Glomerular endothelial cell (primary cell): ENCODE data around the gene PAK5. TPM values are rescaled to one million over a fixed set of nuclear protein-coding genes. Genes with fewer than 3 reads are reported as not detected.

Experiments used
- DNase-seq: peaks from one replicate; pipeline ENCODE4 v3.0.0-alpha.2; 2011; ENCODE audit warnings: low read depth, low spot score; ENCODE audit errors: extremely low read depth
- total RNA-seq: library from RNA; depleted of rRNA; stranded (reverse); fragments of >200 nt; gene quantifications from 2 replicates; pipeline ENCODE4 v1.2.3, GENCODE V29; 2015

The PAK5 gene
- total RNA-seq, 1 donor from 2014 or later: not detected

DNA sequence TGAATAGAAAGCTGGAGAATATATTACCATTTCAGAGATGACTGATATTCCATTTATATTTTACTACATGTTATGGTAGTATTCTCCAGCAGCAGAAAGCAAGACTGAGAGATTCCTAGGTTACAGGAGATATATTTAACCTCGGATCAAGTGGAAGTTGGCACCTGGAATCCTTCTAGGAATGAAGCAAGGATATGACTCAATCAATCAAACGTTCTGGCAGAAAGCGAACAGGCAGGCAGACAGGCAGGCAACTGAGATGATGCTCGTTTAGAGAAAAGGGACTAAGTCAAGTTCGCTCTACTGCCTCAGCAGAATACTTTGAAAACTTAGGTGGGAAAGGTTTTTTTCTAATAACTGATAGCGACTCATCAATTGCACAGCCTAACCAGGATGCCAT lies 46.2 kb downstream of the PAK5 start:
- DNase-seq: no peak

DNA sequence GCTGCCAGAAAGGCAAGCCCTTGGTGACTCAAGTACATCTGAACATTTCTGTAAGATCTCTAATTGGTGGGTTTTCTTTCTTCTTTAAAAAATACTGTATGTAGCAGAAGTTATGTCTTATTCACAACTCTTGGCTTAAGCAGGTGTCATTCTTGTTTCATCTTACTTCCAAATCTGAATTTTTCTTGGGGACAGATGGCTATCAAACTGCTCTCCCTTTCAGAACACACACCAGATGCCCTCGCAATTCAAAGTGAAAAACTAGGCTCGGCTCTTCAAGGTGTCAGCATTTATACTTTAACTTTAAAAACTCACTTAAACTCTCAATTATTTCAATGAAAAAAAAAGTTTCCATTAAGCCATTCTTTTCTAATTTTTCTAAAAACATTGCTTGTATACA lies 49.7 kb downstream of the PAK5 start:
- DNase-seq: no peak

DNA sequence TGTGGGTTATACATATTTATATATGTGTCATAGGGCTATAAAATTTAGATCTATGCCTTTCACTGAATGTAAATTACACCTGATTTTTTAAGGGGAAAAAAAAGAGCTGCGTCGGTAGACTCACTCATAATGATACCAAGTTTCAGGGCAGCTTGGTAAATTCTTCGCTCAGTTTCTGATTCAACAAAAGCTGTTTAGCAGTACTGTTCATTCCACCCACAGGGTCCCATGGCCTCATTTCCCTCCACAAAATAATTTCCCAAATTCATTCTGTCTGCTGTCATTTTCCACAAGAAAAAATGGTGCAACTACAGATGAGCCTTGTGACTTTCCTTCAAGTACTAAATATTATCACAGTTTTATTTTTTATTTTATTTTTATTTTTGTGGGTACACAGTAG lies 63.7 kb downstream of the PAK5 start:
- no peak for DNase-seq

DNA sequence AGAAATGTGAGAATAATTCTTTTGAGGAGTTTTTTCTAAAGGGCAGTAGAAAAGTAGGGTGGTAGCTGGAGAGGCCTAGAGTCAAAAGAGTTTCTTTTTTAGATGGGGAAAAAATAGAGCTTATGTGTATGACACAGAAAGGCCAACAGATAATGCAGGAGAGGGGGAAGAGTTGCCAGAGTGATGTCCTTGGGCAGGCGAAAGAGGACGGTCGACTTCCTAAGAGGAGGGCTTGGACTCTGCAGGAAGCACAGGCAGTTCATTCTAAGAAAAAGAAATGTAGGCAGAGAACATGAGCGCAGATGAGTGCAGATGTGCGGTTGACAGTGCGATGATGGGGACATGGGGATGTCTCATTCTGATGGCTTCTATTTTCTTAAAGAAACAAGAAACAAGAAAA lies 68.9 kb downstream of the PAK5 start:
- no peak for DNase-seq

DNA sequence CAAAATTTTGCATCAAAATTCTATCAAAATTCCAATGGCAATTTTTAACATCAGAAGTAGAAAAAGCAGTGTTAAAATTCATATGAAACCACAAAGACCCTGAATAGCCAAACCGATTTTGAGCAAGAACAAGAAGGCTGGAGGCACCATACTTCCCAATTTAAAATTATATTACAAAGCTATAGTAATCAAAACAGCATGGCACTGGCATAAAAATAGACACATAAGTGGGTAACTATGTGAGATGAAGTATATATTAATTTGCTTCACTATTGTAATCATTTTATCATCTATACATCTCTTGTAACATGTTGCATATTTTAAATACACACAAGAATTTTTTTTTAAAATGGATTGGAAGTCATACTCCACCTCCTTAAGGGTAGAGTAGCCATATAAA lies 77.4 kb downstream of the PAK5 start:
- no peak for DNase-seq

DNA sequence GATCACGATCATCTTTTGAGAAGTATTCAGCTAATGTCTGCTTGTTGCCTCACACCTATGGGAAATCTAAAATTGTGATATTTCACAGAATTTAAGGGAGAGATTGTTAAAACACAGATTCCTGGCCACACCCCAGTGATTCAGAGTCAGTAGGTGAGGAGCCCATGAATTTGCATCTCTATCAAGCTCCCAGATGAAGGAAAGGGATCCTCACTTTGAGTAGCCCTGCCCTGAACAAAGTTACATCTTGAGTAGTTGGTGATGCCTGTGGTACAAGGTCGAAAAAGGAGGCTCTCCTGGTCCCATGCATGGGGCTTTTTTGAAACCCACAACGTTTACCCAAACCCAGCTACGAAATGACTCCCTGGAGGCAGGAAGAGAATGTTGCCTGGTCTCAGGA lies 79.5 kb downstream of the PAK5 start:
- DNase-seq: no peak

DNA sequence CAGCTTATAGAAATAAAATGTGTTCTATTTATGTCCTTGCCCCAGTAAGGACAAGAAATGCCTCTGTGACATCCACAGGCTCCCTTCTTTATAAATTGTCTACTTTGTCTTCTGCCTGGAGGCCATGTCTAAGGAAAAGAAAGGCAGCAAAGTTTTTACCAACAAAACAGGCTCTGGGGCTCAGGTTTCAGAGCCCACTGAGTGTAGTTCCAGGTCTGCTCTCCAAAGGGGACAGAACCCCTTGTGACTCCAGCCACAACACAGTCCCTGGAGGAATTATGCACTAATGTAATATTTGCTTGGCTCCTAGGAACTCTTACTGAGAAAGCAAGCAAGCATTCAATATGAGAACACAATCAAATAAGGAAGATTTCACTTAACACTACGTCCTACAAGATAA lies 80.1 kb downstream of the PAK5 start:
- DNase-seq: no peak

DNA sequence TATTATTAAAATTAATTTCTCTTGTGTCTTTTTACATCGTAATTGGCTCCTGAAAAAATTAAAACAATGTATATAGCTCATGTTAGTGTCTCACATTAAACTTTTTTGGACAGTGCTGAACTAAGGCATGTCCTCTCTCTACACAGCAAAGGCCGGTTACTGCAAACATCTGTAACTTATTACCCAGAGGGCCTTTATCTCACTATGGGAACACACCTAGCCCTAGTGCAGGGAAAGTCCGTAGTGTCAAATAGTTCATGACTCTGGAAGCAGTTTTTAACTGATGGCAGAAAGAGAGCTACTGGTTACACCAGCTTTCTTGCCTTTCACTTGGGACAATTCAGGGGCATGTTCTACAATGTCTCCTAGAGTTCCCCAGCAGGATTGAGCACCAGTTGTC lies 82.2 kb downstream of the PAK5 start:
- DNase-seq: no peak

DNA sequence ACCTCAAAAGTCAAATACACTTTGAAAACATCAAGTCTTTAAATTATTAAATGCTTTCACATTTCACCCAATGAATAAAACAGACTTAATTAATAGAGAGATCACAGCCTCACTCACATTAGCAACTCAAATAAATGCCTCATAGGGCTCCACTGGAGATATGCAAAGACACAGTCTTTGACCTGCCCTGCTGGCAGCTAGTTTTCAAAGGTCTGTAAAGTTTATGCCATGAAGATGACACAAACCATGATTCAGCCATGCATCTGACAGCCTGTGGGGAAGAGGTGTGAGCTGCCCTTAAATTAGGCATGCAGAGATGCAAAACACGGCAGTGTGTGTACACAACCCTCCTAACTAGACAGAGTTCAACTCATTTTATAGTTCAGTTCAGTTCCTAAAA lies 83.6 kb downstream of the PAK5 start:
- no peak for DNase-seq

DNA sequence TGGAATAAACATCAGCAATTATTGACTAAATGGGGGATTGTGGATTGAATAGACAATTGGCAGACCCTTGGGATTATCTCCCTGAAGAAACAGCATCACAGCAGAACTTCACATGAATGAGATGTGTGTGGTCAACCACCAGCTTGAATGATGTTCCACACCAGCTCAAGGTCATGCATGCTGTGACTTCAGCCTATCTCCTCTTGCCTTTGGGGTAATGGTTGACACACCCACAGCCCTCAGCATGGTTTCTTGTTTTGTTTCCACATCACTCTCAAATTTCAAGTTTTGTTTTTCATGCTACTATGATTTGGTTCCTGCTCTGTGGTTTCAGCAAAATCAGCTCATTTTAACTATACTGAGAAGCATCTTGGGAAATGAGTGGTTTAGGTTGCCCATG lies 94.3 kb downstream of the PAK5 start:
- DNase-seq: no peak

DNA sequence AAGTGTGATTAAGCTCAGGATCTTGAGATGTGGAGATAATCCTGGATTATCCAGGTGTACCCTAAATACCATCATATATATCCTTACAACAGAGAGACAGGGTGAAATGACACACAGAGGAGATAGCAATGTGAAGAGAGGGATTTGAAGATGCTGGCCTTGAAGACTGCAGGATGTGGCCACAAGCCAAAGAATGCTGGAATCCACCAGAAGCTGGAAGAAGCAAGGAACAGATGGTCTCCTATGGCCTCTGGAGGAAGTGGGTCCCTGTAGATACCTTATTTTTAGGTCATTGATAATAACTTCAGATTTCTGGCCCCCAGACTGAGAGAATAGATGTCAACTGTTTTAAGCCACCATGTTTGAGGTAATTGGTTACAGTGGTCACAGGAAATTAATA lies 95.0 kb downstream of the PAK5 start:
- no peak for DNase-seq

DNA sequence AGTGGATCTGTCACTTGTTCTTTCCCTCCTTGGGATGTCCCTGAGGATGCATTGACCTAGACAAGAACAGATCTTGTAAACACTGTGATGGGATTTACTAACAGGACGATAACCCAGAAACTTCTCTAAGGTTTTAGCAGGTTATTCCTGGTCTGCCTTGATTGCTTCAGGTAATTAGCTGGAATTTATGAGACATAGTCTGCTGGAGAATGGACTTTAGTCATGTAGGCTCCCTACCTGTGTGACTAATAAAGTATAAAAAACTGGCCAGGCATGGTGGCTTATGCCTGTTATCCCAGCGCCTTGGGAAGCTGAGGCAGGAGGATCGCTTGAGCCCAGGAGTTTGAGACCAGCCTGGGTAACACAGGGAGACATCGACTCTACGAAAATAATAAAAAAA lies 96.1 kb downstream of the PAK5 start:
- DNase-seq: no peak

DNA sequence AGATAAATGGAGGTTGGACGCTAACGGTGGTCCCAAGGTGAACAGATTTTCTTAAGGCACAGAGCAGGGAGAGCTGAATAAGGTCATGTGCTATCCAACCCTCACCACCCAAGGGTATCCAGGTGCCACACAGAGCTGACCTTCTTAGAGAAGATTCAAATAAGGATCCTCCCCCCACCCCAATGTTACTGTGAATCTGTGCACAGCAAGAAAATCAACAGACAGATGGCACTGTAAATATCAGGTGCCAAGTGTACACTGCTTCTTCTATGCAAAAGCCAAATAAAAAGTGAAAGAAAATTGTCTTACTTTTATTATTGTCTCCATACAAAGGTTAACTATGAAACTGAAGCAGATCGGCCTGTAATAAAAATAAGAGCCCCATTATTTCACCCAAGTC lies 96.9 kb downstream of the PAK5 start:
- DNase-seq: no peak

DNA sequence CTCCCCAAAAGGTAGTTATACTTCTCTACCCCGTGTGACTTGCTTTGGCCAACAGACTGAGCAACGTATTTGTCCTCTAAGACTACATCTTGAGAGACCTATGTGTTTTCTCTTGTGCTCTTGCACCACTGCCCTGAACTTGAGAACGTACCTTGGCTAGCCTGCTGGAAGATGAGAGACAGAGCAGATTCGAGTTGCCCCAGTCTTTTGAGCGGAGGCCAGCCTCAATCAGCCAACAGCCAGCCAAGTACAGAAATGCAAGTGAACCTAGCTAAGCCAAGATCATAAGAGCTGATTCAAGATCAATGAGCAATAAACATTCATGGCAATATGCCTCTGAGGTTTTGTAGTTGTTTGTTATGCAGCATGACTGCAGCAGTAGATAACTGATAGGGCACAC lies 98.4 kb downstream of the PAK5 start:
- DNase-seq: no peak

DNA sequence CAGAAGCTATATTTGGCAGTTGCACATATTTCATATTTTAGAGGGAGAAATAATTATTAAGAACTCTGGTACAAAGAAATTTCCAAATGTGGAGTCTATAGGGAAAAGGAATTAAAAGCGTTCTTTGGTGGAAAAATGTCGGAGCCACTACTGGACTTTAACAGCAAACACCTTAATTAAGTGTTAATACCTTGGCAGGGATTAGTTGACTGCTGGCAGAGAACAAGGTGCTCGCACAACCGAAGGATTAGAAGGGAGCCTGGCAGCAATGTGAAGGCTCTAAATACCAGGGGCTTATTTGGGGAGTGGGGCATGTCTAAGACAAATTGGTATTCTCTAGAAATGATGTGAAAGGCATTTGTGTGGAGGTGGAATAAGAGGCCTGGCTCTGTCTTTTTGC lies 98.9 kb downstream of the PAK5 start:
- no peak for DNase-seq

DNA sequence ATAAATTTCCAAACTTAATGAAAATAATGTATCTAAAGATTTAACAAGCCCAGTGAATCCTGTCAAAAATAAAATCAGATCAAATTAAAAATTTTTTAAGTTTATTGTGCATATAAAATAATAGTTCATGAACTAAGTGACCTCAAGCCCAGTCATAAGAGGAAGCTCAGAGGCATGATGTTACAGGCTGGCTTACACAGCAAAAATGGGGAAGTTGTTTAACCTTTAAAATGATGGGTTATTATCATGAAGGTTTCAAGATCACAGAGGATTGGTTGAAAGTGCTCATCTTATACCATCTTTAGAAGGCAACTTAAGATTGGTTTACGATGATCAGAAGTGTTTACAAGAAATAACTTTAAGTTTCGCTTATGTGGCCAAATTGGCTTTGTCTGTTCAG lies 102.5 kb downstream of the PAK5 start:
- DNase-seq: no peak

DNA sequence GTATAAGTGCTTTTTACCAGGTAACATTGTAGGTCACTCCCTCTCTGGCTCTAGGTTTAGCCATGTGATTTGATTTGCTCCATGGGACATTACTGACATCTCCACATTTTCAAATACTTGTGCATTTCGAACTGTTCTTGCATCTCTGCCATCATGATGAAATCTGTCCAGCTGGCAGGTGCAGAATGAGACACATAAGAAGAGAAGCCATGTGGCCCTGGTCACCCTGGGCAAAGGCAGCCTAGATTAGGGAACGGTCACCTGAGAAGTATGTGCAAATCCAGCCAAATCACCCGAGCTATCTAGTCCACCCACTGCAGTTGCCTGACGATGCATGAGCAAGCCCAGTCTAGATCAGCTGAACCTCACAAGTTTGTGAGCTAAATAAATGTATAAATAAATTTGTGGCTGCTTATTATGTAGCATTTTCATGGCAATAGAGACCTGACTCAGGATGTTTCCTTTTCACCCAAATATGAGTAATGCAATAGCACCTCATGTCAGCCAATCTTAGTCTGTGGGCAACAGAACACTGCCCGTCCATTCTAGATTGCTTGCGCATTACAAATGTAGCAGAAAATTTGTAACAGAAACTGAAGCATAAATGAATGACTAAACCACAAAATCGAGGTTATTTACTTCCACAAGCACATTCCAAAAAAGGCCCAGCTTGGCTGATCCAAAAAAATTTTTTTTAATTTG lies 115.2 kb downstream of the PAK5 start:
- no peak for DNase-seq

DNA sequence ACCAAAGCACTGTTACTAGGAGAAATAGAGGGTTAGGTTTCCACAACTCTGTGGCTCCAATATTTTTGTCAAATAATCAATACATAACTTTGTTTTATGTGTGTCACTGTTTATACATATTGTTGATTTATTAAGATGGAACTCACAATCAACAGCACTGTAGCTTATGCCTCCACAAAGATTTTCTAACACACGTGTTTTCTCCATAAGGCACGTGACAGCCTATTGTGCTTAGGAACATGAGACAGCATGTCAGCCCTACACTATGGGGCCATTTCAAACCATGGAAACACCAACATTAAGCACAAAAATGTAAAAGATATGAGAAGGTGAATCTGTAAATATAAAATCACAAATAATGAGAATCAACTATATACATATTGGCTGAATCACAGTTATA lies 127.0 kb downstream of the PAK5 start:
- no peak for DNase-seq

DNA sequence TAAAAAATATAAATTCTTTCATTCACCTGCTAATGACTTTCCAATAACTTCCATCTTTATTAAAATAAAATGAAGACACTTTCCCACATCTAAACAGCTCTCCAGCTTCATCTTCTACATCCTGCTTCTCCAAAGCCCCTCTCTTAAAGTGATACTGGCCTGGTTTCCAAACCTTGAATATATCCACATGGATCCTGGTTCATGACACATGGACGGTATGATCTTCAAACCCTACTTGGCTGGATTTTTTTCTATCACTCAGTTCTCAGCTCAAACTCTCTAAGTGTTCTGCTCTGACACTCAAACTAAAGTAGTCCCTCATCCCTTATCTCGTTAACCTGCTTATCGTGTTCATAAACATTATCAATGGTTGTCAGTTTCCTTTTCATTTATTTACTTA lies 128.2 kb downstream of the PAK5 start:
- DNase-seq: no peak

DNA sequence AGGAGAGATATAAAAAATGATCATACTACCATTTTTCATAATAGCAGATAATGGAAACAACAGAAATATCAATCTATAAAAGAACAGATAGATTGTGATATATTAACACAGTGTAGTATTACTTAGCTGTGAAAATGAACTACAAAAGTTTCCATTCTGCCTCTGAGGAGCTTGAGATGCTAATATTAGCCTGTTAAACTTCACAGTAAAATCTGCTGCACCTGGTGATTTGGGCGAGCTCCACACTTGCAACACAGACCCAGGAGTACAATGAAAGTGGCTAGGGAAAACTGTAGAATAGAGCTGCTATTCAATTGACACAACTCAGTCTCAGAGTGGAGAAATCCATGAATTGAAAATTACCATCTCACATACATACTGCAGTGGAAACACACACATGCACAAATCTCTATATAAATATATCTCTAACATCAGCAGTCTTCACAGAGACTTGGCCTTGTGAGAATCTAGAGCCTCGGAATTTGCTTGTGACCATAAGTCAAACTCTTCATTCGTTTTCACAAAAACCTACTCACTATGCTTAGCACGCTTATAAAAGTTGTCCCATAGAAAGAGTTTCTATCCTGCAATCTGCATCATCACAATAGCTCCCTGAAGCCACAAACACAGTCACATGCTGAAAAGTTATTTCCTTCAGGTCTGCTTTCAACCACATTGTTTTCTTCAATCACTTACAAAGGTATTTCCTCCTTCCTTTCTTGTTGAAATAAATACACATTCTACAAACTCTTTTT lies 133.0 kb downstream of the PAK5 start:
- no peak for DNase-seq

DNA sequence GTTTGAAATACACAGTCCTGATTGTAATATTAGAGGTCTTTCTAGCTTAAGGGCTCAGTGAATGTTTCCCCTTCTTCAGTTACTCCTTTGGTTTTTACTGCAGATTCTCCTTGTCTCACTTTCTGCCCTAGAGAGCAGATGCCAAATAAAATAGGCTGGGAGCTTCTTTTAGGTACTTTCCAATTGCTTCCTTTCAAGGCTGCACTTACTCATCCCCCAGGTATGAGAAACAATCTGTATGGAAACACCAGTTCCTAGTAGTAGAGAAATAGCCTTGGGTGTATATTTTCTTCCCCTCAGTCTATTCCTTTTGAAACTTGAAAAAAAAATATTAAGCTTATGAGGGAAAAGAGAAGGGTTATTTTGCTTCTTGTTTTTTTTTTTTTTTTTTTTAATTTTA lies 139.7 kb downstream of the PAK5 start:
- DNase-seq: no peak

DNA sequence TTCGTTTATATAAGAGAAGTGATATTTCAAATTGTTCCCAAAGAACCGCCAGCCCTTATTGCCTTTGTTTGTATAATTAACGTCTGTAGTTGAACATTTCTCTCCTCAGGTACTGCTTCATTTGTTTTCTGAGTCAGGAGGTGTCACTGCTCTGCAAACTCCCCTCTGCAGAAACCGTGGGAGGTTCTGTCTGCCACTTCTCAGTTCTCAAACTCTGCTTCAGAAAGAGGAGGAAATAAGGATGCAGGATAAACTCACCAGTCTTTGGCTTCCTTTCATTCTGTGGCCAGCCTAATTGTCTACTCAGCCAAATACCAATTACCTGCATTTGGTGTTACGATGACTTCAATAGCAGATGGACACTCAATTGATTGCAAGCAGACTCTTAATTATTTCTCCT lies 149.8 kb downstream of the PAK5 start:
- DNase-seq: no peak

DNA sequence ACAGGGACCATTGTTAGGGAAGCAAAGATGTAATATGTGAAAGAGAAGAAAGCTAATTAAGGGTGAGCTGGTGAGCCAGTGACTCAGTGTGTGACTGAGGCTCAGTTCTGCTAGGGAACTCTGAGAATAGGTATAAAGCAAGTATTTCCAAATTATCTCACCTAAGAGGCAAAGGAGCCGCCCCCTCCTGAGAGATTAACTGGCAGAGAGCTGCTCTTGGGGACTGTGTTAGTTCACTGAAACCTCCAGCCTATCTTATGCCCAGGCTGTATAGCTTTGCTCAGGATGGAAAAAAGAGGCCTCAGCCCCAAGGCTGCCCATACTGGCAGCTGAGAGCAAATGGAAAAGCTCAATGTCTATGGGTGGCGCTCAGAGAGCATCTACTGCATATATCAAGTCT lies 152.0 kb downstream of the PAK5 start:
- no peak for DNase-seq
